AG09319 (cell line): Measurements from ENCODE around the gene CCR6.

Experiments used
- DNase-seq: peaks from one replicate; pipeline ENCODE4 v3.0.0-alpha.2; 2010; ENCODE audit warnings: low read depth; ENCODE audit errors: extremely low read depth
- CTCF ChIP-seq: IDR thresholded peaks from 2 replicates; pipeline ENCODE4 v1.5.1; 2011; ENCODE audit warnings: low read depth, mild to moderate bottlenecking, inconsistent platforms, low read length, moderate library complexity

CCR6 gene

GRCh38 chr6:167139761-167140160 is 16.9 kb downstream of the CCR6 start:
- no peak for TF ChIP-seq CTCF
- DNase-seq, result no peak

- no peak for TF ChIP-seq CTCF
- no peak for DNase-seq
Observed at GRCh38 chr6:167140589-167141474, 17.9 kb downstream of the CCR6 start.

GRCh38 chr6:167141667-167142432 is 19.0 kb downstream of the CCR6 start:
- TF ChIP-seq CTCF, result peak; percentile 29
- no peak for DNase-seq

GRCh38 chr6:167142433-167142761 is 19.5 kb downstream of the CCR6 start:
- DNase-seq, result no peak
- no peak for TF ChIP-seq CTCF

- no peak for TF ChIP-seq CTCF
- no peak for DNase-seq
Observed at GRCh38 chr6:167143041-167143440, 20.1 kb downstream of the CCR6 start.

- DNase-seq, result no peak
- no peak for TF ChIP-seq CTCF
Observed at GRCh38 chr6:167145461-167145860, 22.6 kb downstream of the CCR6 start.

- DNase-seq, result no peak
- no peak for TF ChIP-seq CTCF
Observed at GRCh38 chr6:167146135-167146534, 23.2 kb downstream of the CCR6 start.
